HepG2 (cell line): ENCODE measurements around the gene CCDC57. TPM values are rescaled to one million over a fixed set of nuclear protein-coding genes. Genes with fewer than 3 reads are reported as not detected.

Experiments
- ATAC-seq: fragments of 200-7000 bp; cut with Tn5 transposase; 3 replicates; pipeline ENCODE4 v1.9.1; 2020; ENCODE audit warnings: mild to moderate bottlenecking, moderate library complexity
- BruUV-seq: library from RNA; stranded (reverse); fragments of 400-500 nt; replicated peaks from 2 replicates; lab custom pipeline; 2021; lab: Mats Ljungman, UMichigan
- CTCF ChIA-PET: fragments of 300-600 bp; formaldehyde crosslinking; extraction: SDS; loops from one replicate; lab custom pipeline; 2021; ENCODE audit warnings: low total read pairs, inconsistent platforms, low intra/inter-chr PET ratio; lab: Yijun Ruan, JAX
- POLR2A ChIA-PET: fragments of 350-600 bp; sonication (Branson Sonifier 250); formaldehyde crosslinking; loops from one replicate; lab custom pipeline; 2020; ENCODE audit warnings: antibody characterized with exemption, inconsistent platforms; lab: Yijun Ruan, JAX
- DNase-seq: peaks from one replicate; pipeline ENCODE4 v3.0.0-alpha.2; 2015; ENCODE audit warnings: low spot score
- FAIRE-seq: peaks from 3 replicates; lab custom pipeline; 2011; peaks lifted over from hg19 to GRCh38; lab: Jason Lieb, UNC
- H2AFZ ChIP-seq: one replicate; pipeline ENCODE4 v1.6.1; 2011; ENCODE audit warnings: low read length, inconsistent platforms
- H3K27ac ChIP-seq: fragments of 300-600 bp; 3 replicates; pipeline ENCODE4 v1.8.0; 2011; ENCODE audit warnings: mixed run types, mild to moderate bottlenecking, mixed read lengths, low read length, inconsistent platforms; ENCODE audit not compliant: insufficient read depth; ENCODE audit errors: extremely low read length
- H3K27me3 ChIP-seq, 2 experiments: fragments of 200-600 bp in 1 of 2; 2 replicates in 1 of 2; 3 replicates in 1 of 2; pipeline versions ENCODE4 v1.6.0 to v1.8.0; 2011; ENCODE audit warnings: low read length in 2 of 2, mild to moderate bottlenecking in 2 of 2, moderate library complexity in 2 of 2, inconsistent platforms in 1 of 2; ENCODE audit not compliant: insufficient read depth in 2 of 2, control insufficient read depth in 1 of 2
- H3K36me3 ChIP-seq, 2 experiments: fragments of 200-600 bp in 1 of 2; replicated peaks in 1 of 2; 2 replicates in 1 of 2; 3 replicates in 1 of 2; pipeline versions ENCODE4 v1.5.1 to v1.8.0; 2011; ENCODE audit warnings: low read length in 2 of 2, inconsistent platforms in 1 of 2; ENCODE audit not compliant: insufficient read depth in 2 of 2, control insufficient read depth in 1 of 2
- H3K4me1 ChIP-seq: 2 replicates; pipeline ENCODE4 v1.5.1; 2012; ENCODE audit warnings: low read length, inconsistent platforms; ENCODE audit not compliant: insufficient read depth
- H3K4me2 ChIP-seq: 2 replicates; pipeline ENCODE4 v1.6.0; 2011; ENCODE audit warnings: low read depth, low read length, inconsistent platforms
- H3K4me3 ChIP-seq, 3 experiments: fragments of 200-600 bp in 1 of 3; sonication (generic), shearing (Covaris generic) in 1 of 3; replicated peaks in 1 of 3; 2 replicates each; pipeline ENCODE4 v1.5.1; 2011 to 2016; ENCODE audit warnings: low read length in 3 of 3, inconsistent platforms in 2 of 3, low read depth in 2 of 3, mild to moderate bottlenecking in 2 of 3, control low read depth in 1 of 3, mixed read lengths in 1 of 3; ENCODE audit not compliant: insufficient read depth in 1 of 3
- H3K79me2 ChIP-seq: one replicate; pipeline ENCODE4 v1.6.1; 2011; ENCODE audit warnings: low read length, inconsistent platforms; ENCODE audit not compliant: insufficient read depth
- H3K9ac ChIP-seq: 2 replicates; pipeline ENCODE4 v1.6.0; 2011; ENCODE audit warnings: mild to moderate bottlenecking, low read depth, low read length, inconsistent platforms; ENCODE audit not compliant: insufficient read depth
- H3K9me3 ChIP-seq: 2 replicates; pipeline ENCODE4 v1.5.1; 2012; ENCODE audit warnings: mild to moderate bottlenecking, low read length
- H4K20me1 ChIP-seq: 2 replicates; pipeline ENCODE4 v1.6.0; 2011; ENCODE audit warnings: inconsistent platforms, mild to moderate bottlenecking, low read length, moderate library complexity; ENCODE audit not compliant: insufficient read depth
- ETS1 ChIP-seq: sonication (generic); formaldehyde crosslinking; IDR thresholded peaks from 2 replicates; pipeline ENCODE4 v1.4.0; 2020; ENCODE audit warnings: missing genetic modification reagents
- HNRNPL ChIP-seq: fragments of 200-400 bp; formaldehyde crosslinking; IDR thresholded peaks from 2 replicates; pipeline ENCODE4 v1.6.1; 2017; ENCODE audit warnings: mild to moderate bottlenecking, low read depth, low read length
- MIXL1 ChIP-seq: IDR thresholded peaks from 2 replicates; pipeline ENCODE4 v1.6.1; 2016
- PHB2 ChIP-seq: fragments of 450-650 bp; IDR thresholded peaks from 2 replicates; pipeline ENCODE4 v1.6.1; 2018; ENCODE audit not compliant: partially characterized antibody
- SATB2 ChIP-seq: sonication (generic); formaldehyde crosslinking; IDR thresholded peaks from 2 replicates; pipeline ENCODE4 v1.5.0; 2020; ENCODE audit warnings: missing genetic modification reagents
- SKIL ChIP-seq: sonication (generic); formaldehyde crosslinking; IDR thresholded peaks from 2 replicates; pipeline ENCODE4 v1.8.0; 2022; ENCODE audit warnings: missing genetic modification reagents, mild to moderate bottlenecking, moderate library complexity, borderline replicate concordance
- SP2 ChIP-seq: sonication (generic); formaldehyde crosslinking; IDR thresholded peaks from 2 replicates; pipeline ENCODE4 v1.5.1; 2020; ENCODE audit warnings: mild to moderate bottlenecking, missing genetic modification reagents
- THAP11 ChIP-seq: IDR thresholded peaks from 2 replicates; pipeline ENCODE4 v1.6.1; 2016; ENCODE audit warnings: missing biosample characterization, missing genetic modification reagents
- ZKSCAN5 ChIP-seq: sonication (generic); formaldehyde crosslinking; IDR thresholded peaks from 2 replicates; pipeline ENCODE4 v1.5.1; 2020; ENCODE audit warnings: mild to moderate bottlenecking, missing genetic modification reagents
- ZKSCAN8 ChIP-seq: IDR thresholded peaks from 2 replicates; pipeline ENCODE4 v1.6.1; 2016; ENCODE audit warnings: borderline replicate concordance, missing genetic modification reagents, missing compliant biosample characterization
- ZNF414 ChIP-seq: sonication (generic); formaldehyde crosslinking; IDR thresholded peaks from 2 replicates; pipeline ENCODE4 v1.5.0; 2020; ENCODE audit warnings: missing genetic modification reagents
- ZNF44 ChIP-seq: sonication (generic); formaldehyde crosslinking; IDR thresholded peaks from 2 replicates; pipeline ENCODE4 v1.5.1; 2020; ENCODE audit warnings: mild to moderate bottlenecking, missing genetic modification reagents
- ZNF546 ChIP-seq: sonication (generic); formaldehyde crosslinking; conservative IDR thresholded peaks from 2 replicates; pipeline ENCODE4 v1.8.1; 2023; ENCODE audit warnings: mild to moderate bottlenecking, missing genetic modification reagents
- ZNF761 ChIP-seq: sonication (generic); formaldehyde crosslinking; conservative IDR thresholded peaks from 2 replicates; pipeline ENCODE4 v1.4.0; 2020; ENCODE audit warnings: mild to moderate bottlenecking, missing genetic modification reagents
- ZSCAN29 ChIP-seq: sonication (generic); formaldehyde crosslinking; conservative IDR thresholded peaks from 2 replicates; pipeline ENCODE4 v1.4.0; 2020; ENCODE audit warnings: mild to moderate bottlenecking, missing genetic modification reagents
- WGBS: methylation state at CpG from one replicate; pipeline ENCODE4 v1.1.6; 2017; ENCODE audit warnings: low lambda C conversion rate; 5-methylcytosine and 5-hydroxymethylcytosine counted together
- in situ Hi-C: cut with HindIII; loops from 2 replicates; pipeline ENCODE4 v1.10.0; 2017; ENCODE audit warnings: low pct_unique_long_range_greater_than_20kb; ENCODE audit not compliant: extremely low pct_ligation_motif_present
- intact Hi-C: fragments of 100-400 bp; cut with micrococcal nuclease; formaldehyde crosslinking; loops from one replicate; pipeline ENCODE4 v1.10.0; 2022; ENCODE audit not compliant: unreplicated experiment
- polyA plus RNA-seq, 8 experiments: library from polyadenylated mRNA; depleted of rRNA in 3 of 8; stranded (reverse) in 7 of 8; unstranded in 1 of 8; fragments of >200 nt; fragmentation: Illumina TruSeq in 4 of 8; extraction: Trizol in 4 of 8; gene quantifications; 2 replicates each; pipeline versions ENCODE4 v1.2.1 to v1.2.3, GENCODE V29; 2011 to 2016; ENCODE audit warnings: low read depth in 4 of 8, missing spikeins in 1 of 8, mixed read lengths in 1 of 8; ENCODE audit not compliant: insufficient read depth in 1 of 8
- total RNA-seq, 5 experiments: library from RNA; depleted of rRNA; stranded (reverse); fragments of >200 nt; fragmentation: Illumina TruSeq; extraction: Trizol; gene quantifications; 2 replicates each; pipeline ENCODE4 v1.2.3, GENCODE V29; 2016; ENCODE audit warnings: low read depth in 1 of 5
- TF ChIP-seq, protein P1 (sequence below): IDR thresholded peaks from 2 replicates; pipeline ENCODE4 v1.6.1; 2016; ENCODE audit warnings: control low read depth

Gene CCDC57
- total and polyA plus RNA-seq, 2 of the 13 experiments (the other 11 are each of a cell fraction or from before 2014, with no cell fraction given): 59.3 to 59.9 TPM

- H3K9me3 ChIP-seq: no peaks in the 10 kb centered on the region
- no peak overlapping the region for H3K4me2 ChIP-seq
- H3K4me3 ChIP-seq: no peak overlapping the region
- ATAC-seq (peak; percentile 92), FAIRE-seq (peak; percentile 99), DNase-seq (peak; percentile 74)
- WGBS: 58% methylated on average over 13 of the region's 16 CpGs
- H3K27me3 ChIP-seq: no peaks in the 10 kb centered on the region
- H4K20me1 ChIP-seq: no peaks in the 10 kb centered on the region
- in situ Hi-C loops: no loop called here
- H3K4me1 ChIP-seq: peaks cover 7% of the 10 kb centered on the region; the same call in 1 of the 2 replicates
- BruUV-seq: no TSS peak
- no peak overlapping the region for H3K9ac ChIP-seq
- ChIA-PET CTCF (interaction anchor here (1.7 to 2.3 kb wide), 3 partner anchors 48 to 133 kb away, joined by 9 to 16 read pairs (median 14); partner anchors contain the start of gene RAC3), POLR2A (interaction anchor here (0.6 to 1.0 kb wide), 2 partner anchors 116 to 131 kb away, joined by 3 read pairs; partner anchors contain the start of genes CENPX, DCXR and LRRC45)
- no peaks in the 10 kb centered on the region for H3K79me2 ChIP-seq
- intact Hi-C loops: loop anchor here (1.0 to 5.0 kb wide), 3 partner anchors 48 to 132 kb away; partner anchors contain the start of genes CENPX, DCXR and LRRC45
- H2AFZ ChIP-seq: no peak overlapping the region
- peaks cover 0 to 4% of the 10 kb centered on the region in 2 experiments; a peak in 3 of 5 replicates for H3K36me3 ChIP-seq
- H3K27ac ChIP-seq: no peak overlapping the region
- TF ChIP-seq ZNF414 (CRISPR knock-in tag) (no peak), SP2 (CRISPR knock-in tag) (no peak), SATB2 (CRISPR knock-in tag) (no peak), ETS1 (CRISPR knock-in tag) (no peak), ZKSCAN8 (peak; percentile 40; the same call in 1 of the 2 replicates), ZNF546 (CRISPR knock-in tag) (no peak), ZNF761 (CRISPR knock-in tag) (no peak), ZSCAN29 (CRISPR knock-in tag) (no peak), PHB2 (no peak), ZNF44 (CRISPR knock-in tag) (no peak), SKIL (CRISPR knock-in tag) (no peak), MIXL1 (CRISPR knock-in tag) (0 out of 2 replicates have a peak, but pooled peaks have one; percentile 51), HNRNPL (0 out of 2 replicates have a peak, but pooled peaks have one; percentile 20), THAP11 (CRISPR knock-in tag) (peak; percentile 76), ZKSCAN5 (CRISPR knock-in tag) (no peak)
- TF ChIP-seq, protein P1, sequence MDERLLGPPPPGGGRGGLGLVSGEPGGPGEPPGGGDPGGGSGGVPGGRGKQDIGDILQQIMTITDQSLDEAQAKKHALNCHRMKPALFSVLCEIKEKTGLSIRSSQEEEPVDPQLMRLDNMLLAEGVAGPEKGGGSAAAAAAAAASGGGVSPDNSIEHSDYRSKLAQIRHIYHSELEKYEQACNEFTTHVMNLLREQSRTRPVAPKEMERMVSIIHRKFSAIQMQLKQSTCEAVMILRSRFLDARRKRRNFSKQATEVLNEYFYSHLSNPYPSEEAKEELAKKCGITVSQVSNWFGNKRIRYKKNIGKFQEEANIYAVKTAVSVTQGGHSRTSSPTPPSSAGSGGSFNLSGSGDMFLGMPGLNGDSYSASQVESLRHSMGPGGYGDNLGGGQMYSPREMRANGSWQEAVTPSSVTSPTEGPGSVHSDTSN (CRISPR knock-in tag): no peak
Measured at GRCh38 chr17:82153745-82154375, 58.8 kb downstream of the CCDC57 start.
